GM18873 (cell line): ENCODE data around the gene TBRG1.

Experiments used
- ATAC-seq: cut with Tn5 transposase; IDR thresholded peaks from one replicate; pipeline ENCODE4 v1.9.1; 2021; ENCODE audit warnings: mild to moderate bottlenecking, moderate library complexity, moderate number of reproducible peaks; ENCODE audit not compliant: unreplicated experiment, low FRiP score

Gene TBRG1

DNA sequence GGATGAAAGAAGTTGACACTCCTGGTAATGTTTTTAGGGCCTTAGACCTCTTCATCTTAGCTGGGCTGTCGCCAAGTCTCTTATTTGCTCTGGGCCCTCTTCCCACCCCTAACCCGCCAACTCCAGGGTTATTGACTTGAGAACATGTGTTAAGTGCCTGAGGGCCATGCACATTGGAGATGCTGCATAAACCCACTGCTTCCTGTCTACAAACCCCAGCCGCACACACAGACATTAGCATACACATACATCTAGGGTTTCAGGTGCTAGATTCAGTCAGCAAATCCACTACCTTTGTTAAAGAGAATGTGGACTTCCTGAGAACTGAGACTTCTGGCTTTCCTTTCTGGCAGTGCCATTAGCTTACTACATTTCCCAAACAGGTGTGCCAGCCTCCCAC is 10.6 kb upstream of the TBRG1 start:
- no peak for ATAC-seq

DNA sequence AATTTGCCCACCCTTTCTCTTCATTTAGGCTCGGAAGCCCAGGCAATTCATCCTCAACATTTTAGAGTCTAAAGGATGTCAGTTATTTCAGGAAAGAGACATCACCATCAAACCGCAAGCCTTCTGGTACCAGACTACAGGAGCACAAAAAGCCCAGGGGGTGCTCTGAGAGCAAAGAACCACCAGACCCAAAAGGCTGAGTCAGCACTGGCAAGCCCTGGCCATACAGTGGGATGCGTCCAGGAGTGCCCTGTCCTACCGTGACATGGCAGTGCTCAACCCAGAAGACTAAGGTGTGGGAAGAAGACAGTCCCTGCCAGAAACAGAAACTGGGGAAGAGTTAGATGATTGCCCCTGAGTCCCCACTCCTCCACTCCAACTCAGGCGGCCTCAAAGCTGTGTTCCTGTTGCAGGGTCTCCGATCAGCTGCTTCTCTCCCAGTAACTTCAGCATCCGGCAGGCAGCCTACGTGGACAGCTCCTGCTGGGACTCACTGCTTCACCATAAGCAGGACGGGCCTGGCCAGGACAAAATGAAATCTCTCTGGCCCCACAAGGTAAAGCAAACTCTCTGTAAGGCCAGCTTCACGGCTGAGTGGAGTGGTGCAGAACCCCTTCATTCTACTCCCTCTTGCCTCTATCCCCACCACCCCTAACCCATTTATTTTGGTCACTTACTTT is 10.0 kb upstream of the TBRG1 start:
- ATAC-seq: no peak

DNA sequence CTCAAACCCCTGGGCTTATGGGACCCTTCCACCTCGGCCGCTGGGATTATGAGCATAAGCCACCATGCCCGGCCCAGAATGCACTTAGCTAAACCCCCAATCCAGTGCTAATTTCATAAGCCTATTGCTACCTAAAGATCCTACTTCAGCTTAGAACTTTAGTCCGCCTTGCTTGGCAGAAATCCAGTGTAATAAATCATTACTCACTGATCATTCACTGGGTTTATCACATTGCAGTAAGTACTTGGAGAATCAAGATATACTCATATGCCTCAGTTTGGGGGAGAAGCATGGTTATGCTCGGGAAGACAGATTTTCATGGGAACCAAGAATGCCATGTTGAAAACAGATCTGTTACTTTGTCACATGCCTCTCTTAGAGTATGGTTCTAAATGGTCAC is 3.8 kb upstream of the TBRG1 start:
- ATAC-seq: no peak

DNA sequence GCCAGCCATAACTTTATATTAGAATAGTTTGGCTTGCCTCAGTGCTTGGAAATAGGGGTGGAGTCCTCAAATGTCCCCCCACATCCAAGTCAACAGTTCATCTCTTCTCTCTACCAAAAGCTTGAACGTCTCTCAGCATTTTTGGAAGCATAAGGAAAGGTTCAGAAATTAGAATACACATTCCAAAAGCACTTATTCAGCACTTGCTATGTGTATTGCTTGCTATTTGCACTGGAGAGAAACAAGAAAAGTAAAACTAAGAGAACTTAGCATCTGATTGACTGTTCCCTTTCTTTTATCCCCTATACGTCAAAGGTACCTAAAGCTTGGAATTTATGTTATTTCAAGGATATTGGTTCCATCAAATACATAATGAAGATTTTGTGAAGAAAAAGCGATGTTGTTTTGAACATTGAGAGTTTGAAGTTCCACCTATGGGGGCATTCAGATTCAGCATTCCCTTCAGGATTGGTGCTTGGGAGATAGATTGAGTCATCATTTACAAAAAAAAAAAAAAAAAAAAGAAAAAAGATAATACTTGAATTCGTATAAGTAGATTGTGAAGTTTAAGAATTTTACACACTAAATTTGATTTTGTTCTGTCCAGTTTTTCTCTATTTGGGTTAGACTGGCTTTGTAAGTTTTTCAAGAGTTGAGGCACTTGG is 1.3 kb downstream of the TBRG1 start:
- no peak for ATAC-seq

DNA sequence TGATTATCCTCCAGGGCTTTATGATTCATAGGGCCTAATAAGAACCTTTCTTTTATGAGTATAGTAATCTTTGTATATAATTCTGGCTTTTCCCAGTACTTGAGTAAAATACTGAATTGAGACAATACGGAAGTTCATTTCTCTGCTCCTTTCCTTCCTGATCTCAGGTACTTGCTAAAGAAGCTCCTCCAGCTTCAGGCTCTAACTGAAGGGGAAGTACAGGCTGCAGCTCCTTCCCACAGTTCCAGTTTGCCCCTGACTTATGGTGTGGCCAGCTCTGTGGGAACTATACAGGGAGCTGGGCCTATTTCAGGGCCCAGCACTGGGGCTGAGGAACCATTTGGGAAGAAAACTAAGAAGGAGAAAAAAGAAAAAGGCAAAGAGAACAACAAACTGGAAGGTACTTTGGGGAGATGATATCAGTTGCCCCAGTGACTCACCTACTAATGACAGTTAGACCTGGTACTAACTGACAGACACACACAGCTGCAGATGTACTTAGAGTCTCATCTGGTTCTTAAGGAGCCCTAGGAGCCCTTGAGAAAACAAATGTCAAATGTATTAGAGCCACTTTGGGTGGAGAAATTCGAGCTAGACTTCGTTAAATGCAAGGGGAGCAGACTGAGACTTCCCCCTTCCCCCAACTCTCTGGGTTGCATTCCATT is 3.0 kb downstream of the TBRG1 start:
- ATAC-seq: no peak

DNA sequence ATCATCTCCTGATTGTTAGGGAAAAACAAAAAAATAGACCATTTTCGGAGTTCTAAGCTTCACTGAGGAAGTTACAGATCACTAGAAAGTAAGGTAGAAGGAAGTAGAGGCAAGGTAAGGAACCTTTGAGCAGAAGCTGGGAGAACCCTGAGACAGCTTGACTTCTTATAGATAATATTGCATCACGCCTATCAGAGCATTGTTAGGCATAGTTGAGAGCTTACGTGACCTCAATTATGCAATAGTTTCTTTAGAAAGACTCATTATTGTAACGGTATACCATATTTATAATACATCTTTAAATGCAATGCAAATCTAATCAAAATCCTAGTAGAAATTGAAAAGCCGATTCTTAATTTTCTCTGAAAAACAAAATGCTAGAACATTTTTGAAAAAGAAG is 4.9 kb downstream of the TBRG1 start:
- no peak for ATAC-seq

DNA sequence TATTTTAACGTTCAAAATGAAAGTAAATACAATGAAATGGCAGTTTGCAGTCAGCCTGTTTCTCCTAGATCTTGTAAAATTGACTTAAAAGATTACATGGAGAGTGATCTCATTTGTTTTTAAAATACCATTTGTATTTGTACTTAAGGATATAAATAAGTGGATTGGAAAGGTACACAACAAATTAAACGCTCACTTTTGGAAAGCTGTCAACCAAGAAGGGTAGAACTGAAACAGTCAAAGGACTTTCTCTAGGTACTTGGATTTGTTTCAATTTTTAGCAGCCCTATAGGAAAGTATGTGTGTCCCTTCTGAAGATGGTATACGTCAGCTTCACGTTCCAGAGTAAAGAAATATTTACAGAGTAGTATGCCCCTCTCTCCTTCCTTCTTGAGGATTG is 7.3 kb downstream of the TBRG1 start:
- no peak for ATAC-seq

DNA sequence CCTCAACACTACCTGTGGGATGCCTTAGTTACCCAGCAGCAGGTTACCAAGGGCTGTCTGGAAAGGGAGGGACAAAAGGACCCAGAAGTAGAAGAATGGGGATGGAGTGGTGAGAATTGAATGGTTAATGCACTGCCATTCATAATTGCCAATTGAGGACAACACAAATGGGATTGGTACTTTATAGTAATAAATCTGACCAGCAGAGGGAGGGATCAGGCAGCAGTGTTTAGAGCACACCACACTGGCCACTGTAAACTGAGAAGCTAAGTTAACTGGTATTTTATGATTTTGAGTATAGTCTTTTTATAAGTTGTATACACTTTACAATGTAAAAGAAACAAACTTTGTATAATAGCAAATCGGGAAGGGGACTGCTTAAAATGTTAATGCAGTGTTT is 10.7 kb downstream of the TBRG1 start:
- ATAC-seq: no peak

DNA sequence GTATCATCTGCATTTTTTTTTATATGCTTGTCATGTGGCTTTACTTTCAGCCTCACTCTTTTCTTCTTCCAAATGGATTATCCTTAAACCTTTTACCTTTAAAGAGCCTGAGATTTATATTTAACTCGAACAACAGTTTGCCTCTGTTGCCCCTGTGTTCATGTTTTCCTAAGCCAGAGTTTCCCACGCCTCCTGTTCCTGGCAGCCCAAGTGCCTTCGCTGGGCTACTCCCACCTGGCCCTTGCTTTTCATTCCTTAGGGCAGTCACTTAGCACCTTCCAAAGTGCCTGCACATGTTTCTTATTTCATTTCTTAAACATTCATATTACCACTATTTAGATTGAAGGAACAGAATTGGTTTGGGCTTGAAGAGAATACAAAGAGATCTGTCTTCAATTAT is 13.3 kb downstream of the TBRG1 start:
- ATAC-seq: no peak

DNA sequence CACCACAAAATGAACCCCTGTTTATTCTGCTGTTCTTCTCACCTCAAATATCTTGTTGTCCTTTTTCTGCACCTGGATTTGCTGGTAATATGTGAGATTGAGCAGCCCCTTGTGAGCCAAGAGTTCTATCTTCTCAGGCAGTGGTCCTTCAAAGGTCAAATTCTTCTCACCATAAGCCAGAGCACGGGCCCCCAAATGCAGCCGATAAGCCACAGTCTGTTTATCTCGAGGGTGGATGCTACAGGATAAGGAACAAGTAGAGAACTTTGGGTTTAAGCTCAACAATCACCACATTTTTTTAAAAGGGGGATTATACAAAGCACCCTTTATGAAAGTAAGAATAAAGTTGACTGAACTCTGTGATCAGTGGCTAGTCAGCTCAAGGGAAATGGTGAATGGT is 15.8 kb downstream of the TBRG1 start:
- no peak for ATAC-seq

DNA sequence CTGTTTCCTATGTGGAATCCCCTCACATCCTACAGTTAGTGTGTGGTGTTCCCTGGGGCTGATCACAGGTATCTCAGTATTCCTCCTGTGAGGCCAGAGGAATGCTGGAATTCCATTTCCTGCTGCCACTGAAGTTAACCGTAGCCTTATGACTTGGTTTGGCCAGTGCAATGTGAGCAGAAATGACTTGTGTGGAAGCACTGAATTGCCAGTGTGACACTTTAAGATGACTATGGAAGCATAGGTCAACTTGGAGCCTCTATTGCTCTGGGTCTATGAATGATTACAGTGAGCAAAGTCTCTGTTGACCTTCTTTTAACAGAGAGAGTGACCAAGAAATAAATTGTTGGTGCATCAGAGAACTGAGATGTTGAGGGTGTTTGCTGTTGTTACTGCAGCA is 16.5 kb downstream of the TBRG1 start:
- no peak for ATAC-seq

DNA sequence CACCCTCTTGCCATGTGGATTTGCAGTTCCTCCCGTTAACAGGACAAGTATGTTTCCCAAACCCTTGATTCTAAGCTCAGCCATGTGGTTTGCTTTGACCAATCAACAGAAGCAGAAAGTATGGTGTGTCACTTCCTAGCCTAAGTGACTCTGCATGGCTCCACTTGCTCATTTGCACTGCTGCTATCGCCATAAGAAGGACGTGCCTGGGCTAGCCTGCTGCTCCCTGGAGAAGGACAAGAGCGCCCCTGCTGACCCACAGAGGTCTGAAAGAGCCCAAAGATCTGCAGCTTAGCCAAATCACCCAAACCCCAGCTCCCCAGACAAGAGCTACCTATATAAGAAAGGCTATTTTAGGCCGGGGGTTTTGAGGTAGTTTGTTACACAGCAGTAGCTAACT is 18.0 kb downstream of the TBRG1 start:
- ATAC-seq: no peak

DNA sequence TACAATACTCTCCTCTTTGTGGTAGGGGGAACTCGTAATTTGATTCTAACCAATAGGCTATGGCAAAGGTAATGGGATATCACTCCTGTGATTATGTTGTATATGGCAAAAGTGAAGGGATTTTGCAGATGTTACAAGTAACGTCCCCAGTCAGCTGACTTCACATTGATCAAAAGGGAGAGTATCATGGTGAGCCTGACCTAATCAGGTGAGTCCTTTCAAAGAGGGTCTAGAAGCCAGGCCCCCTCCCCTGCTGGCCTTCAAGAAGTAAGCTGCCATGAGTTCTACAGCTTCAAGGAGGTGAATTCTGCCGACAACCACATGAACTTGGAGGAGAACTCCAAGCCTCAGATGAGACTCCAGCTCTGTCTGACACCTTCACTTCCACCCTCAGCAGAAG is 20.0 kb downstream of the TBRG1 start:
- ATAC-seq: no peak

DNA sequence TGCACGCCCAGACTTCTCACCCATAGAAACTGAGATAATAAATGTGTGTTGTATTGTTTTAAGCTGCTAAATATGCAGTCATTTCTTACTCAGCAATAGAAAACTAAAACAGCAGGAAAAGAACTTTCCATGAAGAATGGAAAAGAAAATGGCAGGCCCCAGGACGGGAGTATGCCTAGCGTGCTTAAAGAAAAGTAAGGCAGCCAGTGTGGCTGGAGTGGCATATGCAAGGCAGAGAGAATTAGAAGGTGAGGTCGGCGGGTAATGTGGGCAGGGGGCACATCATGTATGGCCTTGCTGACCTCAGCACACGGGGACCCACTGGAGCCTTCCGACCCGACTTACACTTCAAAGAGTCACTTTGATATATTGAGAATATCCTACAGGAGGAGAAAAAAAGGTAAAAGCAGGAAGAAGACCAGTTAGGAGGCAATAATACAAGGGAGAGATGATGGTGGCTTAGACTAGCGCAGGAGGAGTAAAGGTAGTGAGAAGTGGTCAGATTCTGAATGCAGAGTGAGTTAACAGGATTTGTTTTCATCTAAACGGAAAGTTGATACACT is 20.5 kb downstream of the TBRG1 start:
- no peak for ATAC-seq

DNA sequence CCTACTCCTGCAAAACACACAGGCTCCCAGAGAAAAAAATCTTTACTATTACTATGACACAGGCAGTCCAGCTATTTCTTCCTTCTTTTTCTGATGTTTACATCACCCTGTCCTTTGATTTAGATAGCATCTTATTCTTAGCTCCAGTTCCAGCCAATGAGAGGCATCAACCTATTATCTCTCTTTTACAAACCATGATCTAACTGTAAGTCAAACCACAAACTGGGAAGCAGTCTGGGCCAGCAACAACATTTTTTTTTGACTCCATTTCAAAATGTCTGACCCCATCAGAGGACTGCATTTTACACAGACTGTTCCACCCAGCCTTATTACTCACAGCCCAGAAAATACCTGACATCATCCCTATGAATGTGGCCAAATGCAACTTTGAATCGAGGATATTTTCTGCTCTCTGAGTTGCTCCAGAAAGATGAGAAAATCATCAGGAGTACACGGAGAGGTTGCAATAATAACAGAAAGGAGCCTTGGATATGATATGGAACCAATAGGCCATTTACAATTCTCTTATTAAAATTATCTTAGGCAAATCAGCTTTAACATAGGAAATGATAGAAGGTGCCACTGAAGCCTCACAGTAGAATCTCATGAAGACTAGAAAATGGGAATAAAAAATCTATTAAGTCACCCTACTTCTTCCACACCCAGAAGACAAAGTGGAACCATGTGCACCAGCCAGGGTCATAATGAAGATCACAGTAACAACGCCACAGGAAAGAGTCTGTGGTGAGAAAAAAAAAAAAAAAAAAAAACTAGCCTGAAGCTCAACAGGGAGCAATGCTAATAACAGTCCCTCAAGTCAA is 21.2 kb downstream of the TBRG1 start:
- no peak for ATAC-seq

DNA sequence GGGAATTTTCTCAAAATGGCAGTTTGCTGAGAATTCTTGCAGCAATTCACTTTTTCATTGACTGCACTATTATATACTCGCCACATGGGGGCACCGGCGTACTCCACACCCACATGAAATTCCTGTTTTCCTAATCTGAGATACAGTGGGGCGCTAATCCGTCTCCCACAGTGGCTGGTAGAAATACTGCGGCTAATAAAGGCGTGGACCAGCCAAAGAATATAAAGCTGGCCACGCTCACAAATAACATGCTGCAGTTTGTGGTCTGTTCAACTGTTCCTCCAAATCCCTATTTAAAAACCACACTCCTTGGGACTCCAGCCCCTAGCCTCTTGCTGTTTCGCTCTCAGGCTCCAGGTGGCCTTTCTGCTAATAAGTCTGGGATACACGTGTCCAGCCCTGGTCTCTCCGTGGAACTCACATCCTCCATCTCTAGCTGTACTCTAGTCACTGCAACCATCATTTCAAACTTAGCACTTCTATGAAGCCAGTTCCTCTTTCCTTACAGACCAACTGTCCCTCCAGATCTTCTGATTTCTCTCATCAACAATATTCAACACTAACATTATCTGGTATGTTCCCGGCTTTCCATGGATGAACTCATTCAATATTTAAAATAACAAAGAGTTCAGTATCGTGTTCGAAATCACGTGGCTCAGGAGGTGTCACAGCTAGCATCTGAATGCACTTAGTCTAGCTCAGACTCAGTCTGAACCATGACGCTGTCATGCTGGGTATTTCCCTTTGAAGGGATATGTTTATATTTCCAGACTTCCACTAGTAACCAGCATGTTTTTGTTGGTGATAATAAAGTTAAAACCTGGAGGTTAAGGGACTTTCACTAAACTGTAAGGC is 22.0 kb downstream of the TBRG1 start:
- ATAC-seq: no peak

DNA sequence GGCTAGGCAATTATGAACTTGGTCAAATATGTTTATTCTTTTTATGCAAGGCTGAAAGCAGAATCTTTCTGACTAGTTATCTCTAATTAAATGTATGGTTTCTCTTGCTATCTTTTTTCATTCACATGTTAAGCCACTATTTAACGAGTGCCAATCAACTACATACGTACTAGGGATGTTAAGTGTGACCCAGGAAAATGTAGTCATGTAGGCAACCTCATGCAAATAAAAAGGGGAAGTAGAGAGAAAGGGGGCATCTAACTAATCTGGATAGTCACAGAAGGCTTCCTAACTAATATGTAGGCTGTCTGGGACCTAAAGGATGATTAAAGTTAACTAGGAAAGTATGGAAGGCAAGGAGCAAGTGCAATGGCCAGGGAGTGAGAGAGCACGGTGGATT is 23.5 kb downstream of the TBRG1 start:
- no peak for ATAC-seq

DNA sequence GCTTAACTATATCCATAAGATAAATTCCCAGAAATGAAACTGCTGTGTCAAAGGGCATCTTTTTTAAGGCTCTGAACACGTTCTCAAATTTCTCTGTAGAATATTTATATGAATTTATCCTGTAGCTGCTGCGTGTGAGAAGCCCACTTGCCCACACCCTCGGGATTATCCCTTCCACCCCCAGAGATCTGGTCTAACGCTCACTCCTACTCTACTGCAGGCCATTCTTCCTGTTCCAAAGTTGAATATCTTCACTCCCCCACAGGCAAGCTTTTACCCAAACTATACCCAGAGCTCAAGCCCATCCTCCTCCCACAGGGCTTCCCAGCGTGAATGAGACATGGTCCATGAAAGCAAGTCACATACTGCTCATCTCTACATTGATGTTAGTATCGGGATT is 25.9 kb downstream of the TBRG1 start:
- no peak for ATAC-seq

DNA sequence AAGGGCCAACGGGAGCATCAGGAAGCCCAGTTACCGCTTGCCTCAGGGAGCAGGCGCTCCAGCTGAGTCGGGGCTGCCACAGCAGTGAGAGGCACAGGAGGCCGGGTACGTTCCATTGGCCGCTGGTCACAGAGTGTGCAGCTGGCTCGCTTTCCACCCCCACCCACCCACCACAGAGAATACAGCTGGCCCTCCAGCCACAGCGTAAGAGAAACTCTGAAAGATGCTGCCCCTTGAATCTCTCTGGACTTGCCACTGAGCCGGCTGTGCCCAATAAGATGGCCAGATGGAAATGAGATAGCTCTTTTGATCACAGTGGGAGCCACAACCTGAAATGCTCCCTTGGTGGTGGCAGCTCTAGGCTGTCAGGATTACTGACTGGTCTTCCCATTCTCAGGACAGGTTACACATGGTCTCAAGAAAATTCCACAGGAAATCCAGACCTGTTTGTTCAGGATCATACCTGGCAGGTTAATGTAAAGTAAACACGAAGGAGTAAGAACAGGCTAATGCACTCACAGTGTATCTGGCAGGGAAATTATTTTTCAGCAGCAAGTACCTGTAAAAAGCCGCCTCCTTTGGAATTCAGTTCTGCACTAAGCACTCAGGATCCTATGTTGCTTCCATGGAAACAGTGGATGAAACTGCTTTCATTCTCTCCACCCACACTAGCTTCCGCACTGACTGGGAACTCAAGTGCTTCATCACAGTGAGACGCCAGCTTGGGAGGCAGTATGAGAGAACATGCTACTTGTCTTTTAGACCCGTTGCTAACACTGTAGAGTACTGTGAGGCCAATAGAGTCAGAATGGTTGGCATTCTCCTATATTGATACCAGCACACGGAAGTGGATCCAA is 34.3 kb downstream of the TBRG1 start:
- no peak for ATAC-seq
